Mucosa of gallbladder (tissue), 1 donor: ENCODE measurements around the gene PNMT. TPM values are rescaled to one million over a fixed set of nuclear protein-coding genes. Genes with fewer than 3 reads are reported as not detected.
"Not testable (repeated sequence)": the region's sequence is repeated elsewhere in the genome, so short reads cannot be mapped to it uniquely, and the experiment has no call there.

Source experiments
- DNase-seq: peaks from one replicate; pipeline ENCODE4 v3.0.0-alpha.2; 2020; ENCODE audit warnings: low spot score
- total RNA-seq: library from RNA; stranded (reverse); gene quantifications from one replicate; pipeline ENCODE4 v1.2.1, GENCODE V29; 2021
- donor health status: DM: no; HTN: no; CAD: no.

Gene PNMT
- total RNA-seq, 1 donor from 2014 or later: 1.8 TPM

GRCh38 chr17:39687546-39688474 lies 19.6 kb downstream of the PNMT start, which contains the start of gene PGAP3:
Gene PGAP3 (minus strand): TSS chr17:39688057. CDS start chr17:39688014, 43 bp downstream.
- DNase-seq: peak; percentile 86

- DNase-seq: no peak
Observed at GRCh38 chr17:39688475-39688835, 20.2 kb downstream of the PNMT start.

GRCh38 chr17:39688945-39689344 lies 20.7 kb downstream of the PNMT start:
- no peak for DNase-seq

DNA sequence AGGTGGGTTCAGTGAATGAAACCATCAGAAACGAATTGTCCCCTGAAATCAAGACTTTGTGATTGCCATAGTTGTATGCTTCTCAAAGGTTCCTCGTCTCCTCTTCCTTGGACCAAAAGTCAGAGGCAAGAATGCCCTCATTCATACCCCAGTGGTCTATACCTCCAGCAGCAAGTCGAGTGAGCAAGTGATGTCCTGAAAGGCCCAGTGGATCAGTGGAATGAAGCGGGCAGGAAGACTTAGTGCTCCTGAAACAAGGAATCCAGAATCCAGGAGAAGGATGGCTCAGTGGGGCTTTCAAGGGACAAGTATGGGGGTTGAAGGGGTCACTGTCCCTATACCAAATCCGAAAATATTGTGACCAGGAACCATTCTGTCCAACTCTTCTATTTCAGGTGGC lies 26.3 kb downstream of the PNMT start:
- no peak for DNase-seq

- no peak for DNase-seq
Observed at GRCh38 chr17:39695089-39695474, 26.8 kb downstream of the PNMT start.

DNA sequence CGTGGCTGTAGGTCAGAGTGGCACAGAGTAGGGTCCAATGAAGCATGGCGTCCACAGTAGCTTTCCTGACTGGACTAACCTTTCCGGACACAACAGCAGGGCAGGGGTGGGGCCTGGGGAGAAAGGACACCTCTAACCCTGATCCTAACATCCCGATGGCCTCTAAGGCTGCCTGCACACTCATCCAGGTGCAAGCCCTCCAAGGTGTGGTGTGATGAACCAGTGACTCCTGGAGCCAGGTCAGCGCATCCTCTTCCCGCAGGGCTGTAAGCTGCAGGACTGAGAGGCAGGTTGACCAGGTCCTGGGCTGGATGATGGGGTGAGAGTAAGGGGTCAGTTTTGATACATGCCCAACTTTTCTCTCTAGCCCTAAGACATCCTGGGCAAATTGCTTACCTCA lies 28.5 kb downstream of the PNMT start:
- DNase-seq: no peak

GRCh38 chr17:39697961-39698360 lies 29.7 kb downstream of the PNMT start:
- no peak for DNase-seq

DNA sequence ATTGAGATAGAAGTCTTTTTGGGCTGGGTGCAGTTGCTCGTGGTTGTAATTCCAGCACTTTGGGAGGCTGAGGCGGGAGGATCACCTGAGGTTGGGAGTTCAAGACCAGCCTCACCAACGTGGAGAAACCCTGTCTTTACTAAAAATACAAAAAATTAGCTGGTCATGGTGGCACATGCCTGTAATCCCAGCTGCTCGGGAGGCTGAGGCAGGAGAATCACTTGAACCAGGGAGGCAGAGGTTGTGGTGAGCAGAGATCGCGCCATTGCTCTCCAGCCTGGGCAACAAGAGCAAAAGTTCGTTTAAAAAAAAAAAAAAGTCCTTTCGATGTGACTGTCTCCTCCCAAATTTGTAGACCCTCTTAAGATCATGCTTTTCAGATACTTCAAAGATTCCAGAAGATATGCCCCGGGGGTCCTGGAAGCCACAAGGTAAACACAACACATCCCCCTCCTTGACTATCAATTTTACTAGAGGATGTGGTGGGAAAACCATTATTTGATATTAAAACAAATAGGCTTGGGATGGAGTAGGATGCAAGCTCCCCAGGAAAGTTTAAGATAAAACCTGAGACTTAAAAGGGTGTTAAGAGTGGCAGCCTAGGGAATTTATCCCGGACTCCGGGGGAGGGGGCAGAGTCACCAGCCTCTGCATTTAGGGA lies 31.0 kb downstream of the PNMT start:
- DNase-seq: not testable (repeated sequence)

DNA sequence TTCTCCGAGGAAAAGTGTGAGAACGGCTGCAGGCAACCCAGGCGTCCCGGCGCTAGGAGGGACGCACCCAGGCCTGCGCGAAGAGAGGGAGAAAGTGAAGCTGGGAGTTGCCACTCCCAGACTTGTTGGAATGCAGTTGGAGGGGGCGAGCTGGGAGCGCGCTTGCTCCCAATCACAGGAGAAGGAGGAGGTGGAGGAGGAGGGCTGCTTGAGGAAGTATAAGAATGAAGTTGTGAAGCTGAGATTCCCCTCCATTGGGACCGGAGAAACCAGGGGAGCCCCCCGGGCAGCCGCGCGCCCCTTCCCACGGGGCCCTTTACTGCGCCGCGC lies 31.5 kb downstream of the PNMT start, which contains the start of gene ERBB2:
ERBB2 (plus strand) TSS at position 247 of the 330 bp plus-strand sequence. CDS start 175 bp downstream, outside the sequence.
- DNase-seq: peak; percentile 82

DNA sequence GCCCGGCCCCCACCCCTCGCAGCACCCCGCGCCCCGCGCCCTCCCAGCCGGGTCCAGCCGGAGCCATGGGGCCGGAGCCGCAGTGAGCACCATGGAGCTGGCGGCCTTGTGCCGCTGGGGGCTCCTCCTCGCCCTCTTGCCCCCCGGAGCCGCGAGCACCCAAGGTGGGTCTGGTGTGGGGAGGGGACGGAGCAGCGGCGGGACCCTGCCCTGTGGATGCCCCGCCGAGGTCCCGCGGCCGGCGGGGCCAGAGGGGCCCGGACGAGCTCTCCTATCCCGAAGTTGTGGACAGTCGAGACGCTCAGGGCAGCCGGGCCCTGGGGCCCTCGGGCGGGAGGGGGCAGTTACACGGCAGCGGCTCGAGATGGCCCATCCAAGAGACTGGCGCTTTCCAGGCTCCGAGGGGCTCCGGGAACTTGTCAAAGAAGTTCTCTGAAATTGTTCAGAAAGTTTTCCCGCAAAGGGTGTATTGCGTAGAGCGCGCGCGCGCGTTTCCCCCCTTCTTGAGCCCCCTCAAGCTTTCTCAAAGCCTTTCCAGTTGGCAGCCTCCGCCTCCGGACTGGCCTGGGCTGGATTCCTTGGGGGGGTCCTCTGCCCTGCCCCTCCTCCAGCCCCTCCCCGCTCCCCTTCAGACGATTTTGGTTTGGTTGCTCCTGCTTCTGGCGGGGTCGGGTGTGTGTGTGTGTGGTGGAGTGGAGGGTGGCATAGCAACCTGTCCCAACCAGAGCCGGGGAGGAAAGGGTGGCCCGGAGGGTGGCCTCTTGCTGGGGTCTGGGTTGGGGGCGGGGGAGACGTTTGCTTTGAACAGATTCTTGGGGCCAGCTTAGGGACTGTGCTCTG lies 32.1 kb downstream of the PNMT start:
- DNase-seq: no peak

DNA sequence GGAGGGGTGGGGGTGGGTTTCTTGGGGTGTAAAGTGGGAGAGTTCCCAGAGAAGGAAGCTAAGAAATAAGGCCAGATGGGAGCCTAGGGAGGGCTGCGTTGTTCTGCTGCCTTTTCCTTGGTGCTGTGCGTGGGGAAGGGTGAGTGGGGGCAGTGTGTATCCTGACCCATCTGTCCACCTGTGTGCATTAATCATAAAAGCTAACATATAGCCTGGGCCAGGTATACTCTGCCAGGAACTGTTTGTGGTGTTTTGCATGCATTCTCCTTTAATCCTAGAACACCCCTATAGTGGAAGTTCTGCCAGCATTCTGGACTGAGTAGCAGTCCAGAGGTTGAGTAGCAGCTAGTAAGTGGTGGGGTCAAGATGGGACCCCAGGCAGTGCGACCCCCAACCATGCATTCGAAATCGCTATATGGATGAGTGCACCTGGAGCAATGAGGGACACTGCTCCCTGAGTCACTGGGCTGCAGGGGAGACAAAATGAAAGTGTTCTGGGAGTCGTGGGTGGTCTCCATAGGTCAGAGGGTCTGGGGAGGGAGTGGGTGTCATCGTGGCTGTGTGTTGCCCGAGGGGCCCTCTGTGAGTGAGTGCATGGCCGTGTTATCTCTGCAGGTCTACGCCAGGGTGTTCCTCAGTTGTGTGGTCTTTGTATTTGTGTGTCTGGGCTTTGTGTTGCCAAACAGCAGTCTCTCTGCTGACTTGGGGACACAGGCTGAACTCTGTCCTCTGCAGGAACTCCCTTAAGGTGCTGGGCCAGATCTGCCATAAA lies 32.9 kb downstream of the PNMT start:
- DNase-seq: peak; percentile 62

DNA sequence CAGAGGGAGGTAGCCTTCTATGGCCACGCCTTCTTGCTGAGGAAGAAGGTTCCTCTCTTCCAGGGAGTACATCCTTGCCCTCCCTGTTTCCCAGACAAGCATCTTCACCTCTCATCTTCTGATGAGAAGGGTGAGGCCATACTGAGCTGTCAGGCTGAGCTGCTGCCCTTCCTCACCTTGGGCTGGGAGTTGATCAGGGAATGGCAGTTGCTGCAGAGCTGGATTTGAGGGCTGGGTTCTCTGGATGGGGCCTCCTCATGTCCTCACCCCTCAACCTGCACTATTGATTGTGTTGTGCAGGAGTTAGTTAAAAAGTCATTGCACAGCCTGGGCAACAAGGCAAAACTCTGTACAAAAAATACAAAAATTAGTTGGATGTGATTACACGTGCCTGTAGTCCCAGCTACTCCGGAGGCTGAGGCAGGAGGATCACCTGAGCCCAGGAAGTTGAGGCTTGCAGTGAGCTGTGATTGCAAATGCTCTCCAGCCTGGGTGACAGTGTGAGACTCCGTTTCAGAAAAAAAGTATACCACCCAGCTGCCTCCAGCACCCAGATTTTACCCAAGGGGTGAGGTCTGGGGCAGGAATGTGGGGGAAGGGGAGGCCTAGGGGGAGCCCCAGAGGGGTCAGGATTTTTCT lies 33.6 kb downstream of the PNMT start:
- no peak for DNase-seq

- no peak for DNase-seq
Observed at GRCh38 chr17:39702901-39703893, 34.9 kb downstream of the PNMT start.

- DNase-seq: no peak
Observed at GRCh38 chr17:39703913-39704312, 35.7 kb downstream of the PNMT start.

GRCh38 chr17:39704821-39705551 lies 36.7 kb downstream of the PNMT start:
- DNase-seq: no peak

DNA sequence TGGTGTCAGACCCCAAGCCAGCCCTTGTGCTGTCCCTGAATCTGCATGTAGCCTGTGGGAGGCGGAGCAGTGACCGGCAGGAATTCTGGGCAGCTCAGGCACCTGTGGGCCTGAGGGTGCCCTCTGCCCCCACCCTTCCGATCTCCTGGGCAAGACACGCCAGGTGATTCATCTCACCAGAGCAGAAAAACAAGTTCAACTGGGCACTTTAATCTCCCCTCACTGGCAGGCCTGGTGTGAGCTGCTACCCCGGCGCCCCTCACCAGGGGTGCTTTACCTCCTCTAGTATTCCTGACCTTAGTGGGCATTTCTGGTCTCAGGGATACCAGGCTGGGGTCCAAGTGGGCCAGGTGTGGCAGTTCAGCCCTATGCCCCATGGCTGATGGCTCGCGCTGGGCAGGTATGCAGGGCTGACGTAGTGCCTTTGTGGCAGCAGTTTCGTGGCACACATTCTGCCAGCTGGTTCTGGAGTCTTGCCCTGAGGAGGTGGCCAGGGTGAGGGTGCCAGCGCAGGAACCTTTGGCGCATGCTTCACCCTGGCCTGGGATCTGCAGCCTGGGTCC lies 37.6 kb downstream of the PNMT start:
- DNase-seq: peak; percentile 77

- no peak for DNase-seq
Observed at GRCh38 chr17:39706383-39706782, 38.1 kb downstream of the PNMT start.

DNA sequence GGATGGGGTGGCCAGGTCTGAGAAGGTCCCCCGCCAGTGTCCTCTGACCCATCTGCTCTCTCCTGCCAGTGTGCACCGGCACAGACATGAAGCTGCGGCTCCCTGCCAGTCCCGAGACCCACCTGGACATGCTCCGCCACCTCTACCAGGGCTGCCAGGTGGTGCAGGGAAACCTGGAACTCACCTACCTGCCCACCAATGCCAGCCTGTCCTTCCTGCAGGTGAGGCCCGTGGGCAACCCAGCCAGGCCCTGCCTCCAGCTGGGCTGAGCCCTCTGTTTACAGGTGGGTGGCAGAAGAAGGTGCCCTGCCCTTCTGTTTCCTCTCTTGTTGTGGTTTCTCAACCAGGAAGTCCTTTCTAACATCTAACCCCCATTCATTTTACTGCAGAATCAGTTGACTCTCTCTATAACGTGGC lies 38.7 kb downstream of the PNMT start:
- DNase-seq: no peak
